Sigmoid colon (tissue), 3 donors: Measurements from ENCODE around the gene COMP.

Experiments
- CTCF ChIP-seq, 4 experiments: fragments of 450-650 bp in 3 of 4; fragments of 200-600 bp in 1 of 4; IDR thresholded peaks; one replicate each; pipeline ENCODE4 v1.5.1; 2016 to 2019; ENCODE audit warnings: antibody characterized with exemption in 4 of 4, mild to moderate bottlenecking in 3 of 4, moderate library complexity in 2 of 4
- POLR2A ChIP-seq, 2 donors: fragments of 450-650 bp; IDR thresholded peaks; one replicate each; pipeline ENCODE4 v1.6.1; 2016; ENCODE audit warnings: antibody characterized with exemption in 2 of 2, mild to moderate bottlenecking in 2 of 2, moderate library complexity in 2 of 2

GRCh38 chr19:18840288-18841267, 49.5 kb upstream of the COMP start:
- TF ChIP-seq CTCF (IDR thresholded peaks at IDR 0.05): no peak
- TF ChIP-seq POLR2A (IDR thresholded peaks at IDR 0.05): no peak
